ENCODE results near the gene OPCML.

OPCML gene

DNA sequence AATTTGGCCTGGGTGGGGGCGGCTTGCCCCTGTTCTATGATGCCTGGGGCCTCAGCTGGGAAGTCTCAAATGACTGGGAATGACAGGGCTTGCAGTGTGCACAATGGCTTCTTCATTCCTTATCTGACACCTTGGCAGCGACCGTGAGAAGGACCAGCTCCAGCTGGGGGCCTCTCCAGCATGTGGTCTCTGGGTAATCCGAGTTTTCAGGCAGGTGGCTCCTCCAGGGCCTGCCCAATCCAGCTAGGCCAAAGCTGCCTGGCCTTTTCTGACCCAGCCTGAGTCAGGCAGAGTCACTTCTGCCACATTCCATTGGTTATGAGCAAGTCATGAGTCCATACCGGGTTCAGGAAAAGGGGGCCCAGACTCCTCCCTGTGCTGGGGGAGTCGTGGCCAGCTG, 646.0 kb downstream of the OPCML start:
- no peaks in the 10 kb centered on the region for H3K36me3 ChIP-seq (ENCODE audit: insufficient read depth, low read length)
- no peaks in the 10 kb centered on the region for H3K27me3 ChIP-seq (ENCODE audit: insufficient read depth, low read length)
- no peak overlapping the region for H3K4me2 ChIP-seq (ENCODE audit: low read length)
- no peaks in the 10 kb centered on the region for H3K79me2 ChIP-seq (ENCODE audit: insufficient read depth, low read length)
- H3F3A ChIP-seq (ENCODE audit: insufficient read depth, low read length), result no peaks in the 10 kb centered on the region
- H3K4me3 ChIP-seq (ENCODE audit: low read depth, low read length, poor library complexity, severe bottlenecking), result no peak overlapping the region
- H3K9ac ChIP-seq (ENCODE audit: low read length), result no peak overlapping the region
- H4K20me1 ChIP-seq (ENCODE audit: insufficient read depth, low read length), result no peaks in the 10 kb centered on the region
- H3K4me1 ChIP-seq (ENCODE audit: insufficient read depth, low read length, severe bottlenecking), result no peaks in the 10 kb centered on the region
- no peak overlapping the region for H2AFZ ChIP-seq (ENCODE audit: low read length)
- no peaks in the 10 kb centered on the region for H3K9me3 ChIP-seq (ENCODE audit: low read length)
- no peak for TF ChIP-seq EZH2 (IDR thresholded peaks at IDR 0.05; ENCODE audit: borderline replicate concordance, low read length)
- TF ChIP-seq, protein P1, sequence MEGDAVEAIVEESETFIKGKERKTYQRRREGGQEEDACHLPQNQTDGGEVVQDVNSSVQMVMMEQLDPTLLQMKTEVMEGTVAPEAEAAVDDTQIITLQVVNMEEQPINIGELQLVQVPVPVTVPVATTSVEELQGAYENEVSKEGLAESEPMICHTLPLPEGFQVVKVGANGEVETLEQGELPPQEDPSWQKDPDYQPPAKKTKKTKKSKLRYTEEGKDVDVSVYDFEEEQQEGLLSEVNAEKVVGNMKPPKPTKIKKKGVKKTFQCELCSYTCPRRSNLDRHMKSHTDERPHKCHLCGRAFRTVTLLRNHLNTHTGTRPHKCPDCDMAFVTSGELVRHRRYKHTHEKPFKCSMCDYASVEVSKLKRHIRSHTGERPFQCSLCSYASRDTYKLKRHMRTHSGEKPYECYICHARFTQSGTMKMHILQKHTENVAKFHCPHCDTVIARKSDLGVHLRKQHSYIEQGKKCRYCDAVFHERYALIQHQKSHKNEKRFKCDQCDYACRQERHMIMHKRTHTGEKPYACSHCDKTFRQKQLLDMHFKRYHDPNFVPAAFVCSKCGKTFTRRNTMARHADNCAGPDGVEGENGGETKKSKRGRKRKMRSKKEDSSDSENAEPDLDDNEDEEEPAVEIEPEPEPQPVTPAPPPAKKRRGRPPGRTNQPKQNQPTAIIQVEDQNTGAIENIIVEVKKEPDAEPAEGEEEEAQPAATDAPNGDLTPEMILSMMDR (IDR thresholded peaks at IDR 0.05; ENCODE audit: low read length), result no peak
- no peaks in the 10 kb centered on the region for H3K9me2 ChIP-seq (ENCODE audit: low read depth, low read length)
- H3K27ac ChIP-seq (ENCODE audit: low read depth, low read length, poor library complexity, severe bottlenecking), result no peak overlapping the region

DNA sequence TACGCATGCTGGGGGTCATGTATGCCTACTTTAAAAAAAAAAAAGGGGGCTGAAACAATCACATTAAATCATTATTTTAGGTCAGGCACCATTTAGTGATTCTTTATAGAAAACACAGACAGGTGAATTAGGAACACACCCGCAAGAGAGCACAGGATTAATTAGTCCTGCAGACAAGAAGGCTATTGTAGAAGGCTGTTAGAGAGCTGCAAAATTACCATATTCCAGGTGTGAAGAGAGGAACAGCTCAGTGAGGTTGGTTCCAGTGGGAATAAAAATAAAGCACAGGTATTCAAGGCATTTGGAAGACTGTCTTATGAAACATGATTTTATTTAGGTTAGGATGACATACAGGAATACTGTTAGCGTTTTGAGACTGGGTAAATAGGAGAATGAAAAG, 649.1 kb downstream of the OPCML start:
- Histone ChIP-seq H3K4me3 (ENCODE audit: low read depth, low read length, poor library complexity, severe bottlenecking) (no peak overlapping the region), H3K9ac (ENCODE audit: low read length) (no peak overlapping the region), H3K27ac (ENCODE audit: low read depth, low read length, poor library complexity, severe bottlenecking) (no peak overlapping the region), H3K79me2 (ENCODE audit: insufficient read depth, low read length) (no peaks in the 10 kb centered on the region), H3K9me3 (ENCODE audit: low read length) (no peaks in the 10 kb centered on the region), H3K36me3 (ENCODE audit: insufficient read depth, low read length) (no peaks in the 10 kb centered on the region), H3K27me3 (ENCODE audit: insufficient read depth, low read length) (no peaks in the 10 kb centered on the region), H4K20me1 (ENCODE audit: insufficient read depth, low read length) (no peaks in the 10 kb centered on the region), H3K4me2 (ENCODE audit: low read length) (no peak overlapping the region), H2AFZ (ENCODE audit: low read length) (no peak overlapping the region), H3F3A (ENCODE audit: insufficient read depth, low read length) (no peaks in the 10 kb centered on the region), H3K4me1 (ENCODE audit: insufficient read depth, low read length, severe bottlenecking) (no peaks in the 10 kb centered on the region), H3K9me2 (ENCODE audit: low read depth, low read length) (no peaks in the 10 kb centered on the region)
- TF ChIP-seq, protein P1 (IDR thresholded peaks at IDR 0.05; ENCODE audit: low read length), result no peak
- TF ChIP-seq EZH2 (IDR thresholded peaks at IDR 0.05; ENCODE audit: borderline replicate concordance, low read length), result no peak

DNA sequence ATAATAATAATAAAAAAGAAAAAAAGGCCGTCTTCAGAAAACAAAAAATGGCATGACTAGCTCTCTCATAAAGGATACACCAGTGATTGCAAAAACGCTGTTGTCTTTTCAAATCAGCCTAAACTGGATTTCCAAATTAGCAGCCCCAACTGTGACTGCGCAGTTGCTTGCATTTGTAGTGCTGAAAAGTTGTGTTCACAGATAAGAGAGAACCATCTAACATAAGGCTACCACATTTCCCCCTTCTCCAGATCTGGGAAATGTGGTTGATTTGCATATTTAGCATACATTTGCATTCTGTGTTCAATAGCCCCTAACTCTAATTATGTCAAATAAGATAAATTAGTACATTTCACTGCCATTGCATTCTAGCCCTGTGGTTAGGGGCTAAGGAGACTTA, 650.7 kb downstream of the OPCML start:
- Histone ChIP-seq H3K4me2 (ENCODE audit: low read length) (no peak overlapping the region), H3K9me3 (ENCODE audit: low read length) (no peaks in the 10 kb centered on the region), H3K27ac (ENCODE audit: low read depth, low read length, poor library complexity, severe bottlenecking) (no peak overlapping the region), H4K20me1 (ENCODE audit: insufficient read depth, low read length) (no peaks in the 10 kb centered on the region), H3K4me1 (ENCODE audit: insufficient read depth, low read length, severe bottlenecking) (no peaks in the 10 kb centered on the region), H3K36me3 (ENCODE audit: insufficient read depth, low read length) (no peaks in the 10 kb centered on the region), H3K4me3 (ENCODE audit: low read depth, low read length, poor library complexity, severe bottlenecking) (no peak overlapping the region), H3K9me2 (ENCODE audit: low read depth, low read length) (no peaks in the 10 kb centered on the region), H3K9ac (ENCODE audit: low read length) (no peak overlapping the region), H3K27me3 (ENCODE audit: insufficient read depth, low read length) (no peaks in the 10 kb centered on the region), H3F3A (ENCODE audit: insufficient read depth, low read length) (no peaks in the 10 kb centered on the region), H3K79me2 (ENCODE audit: insufficient read depth, low read length) (no peaks in the 10 kb centered on the region), H2AFZ (ENCODE audit: low read length) (no peak overlapping the region)
- TF ChIP-seq, protein P1 (IDR thresholded peaks at IDR 0.05; ENCODE audit: low read length), result no peak
- no peak for TF ChIP-seq EZH2 (IDR thresholded peaks at IDR 0.05; ENCODE audit: borderline replicate concordance, low read length)

All from OCI-LY1 (cell line).